NK-92 (cell line): Measurements from ENCODE around the gene CLDN5.
A peak's percentile ranks its signal among the peaks of the same experiment; 100 is the strongest.

Source experiments
- DNase-seq: peaks from one replicate; lab custom pipeline; 2025; ENCODE audit not compliant: unreplicated experiment; lab: John Stamatoyannopoulos, UW

Gene CLDN5

DNA sequence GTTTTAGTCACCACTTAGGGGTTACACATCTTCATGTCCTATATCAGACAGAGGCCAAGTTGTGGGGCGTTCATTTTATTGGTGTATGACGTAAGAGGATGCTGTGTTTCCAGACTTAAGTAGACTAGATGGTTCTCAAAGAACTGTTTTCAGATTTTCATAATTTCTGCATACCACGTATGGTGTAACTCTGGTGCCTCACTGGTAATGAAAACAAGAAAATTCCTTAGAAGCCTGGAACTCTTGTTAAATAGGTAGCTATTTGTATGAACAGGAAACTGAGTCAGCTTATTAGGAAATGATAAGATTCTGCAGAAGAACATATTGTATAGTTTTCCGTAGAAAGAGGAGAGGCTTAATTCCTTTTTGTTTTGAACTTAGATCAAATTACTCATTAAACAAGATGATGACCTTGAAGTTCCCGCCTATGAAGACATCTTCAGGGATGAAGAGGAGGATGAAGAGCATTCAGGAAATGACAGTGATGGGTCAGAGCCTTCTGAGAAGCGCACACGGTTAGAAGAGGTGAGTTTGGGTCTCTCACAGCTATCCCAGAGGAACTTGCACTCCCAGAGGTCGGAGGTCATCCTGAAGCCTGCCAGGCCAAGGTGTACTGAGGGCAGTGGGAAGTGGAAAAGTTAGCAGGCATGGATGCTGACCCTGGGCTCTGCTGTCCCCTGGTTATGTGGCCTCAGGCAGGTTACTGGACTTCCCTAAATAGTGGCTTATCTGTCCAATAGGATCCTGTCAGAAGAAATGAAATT, 40.5 kb downstream of the CLDN5 start:
- DNase-seq: no peak

- no peak for DNase-seq
Observed at GRCh38 chr22:19482297-19482696, 41.9 kb downstream of the CLDN5 start.

- DNase-seq: no peak
Observed at GRCh38 chr22:19480789-19481188, 43.4 kb downstream of the CLDN5 start.

- DNase-seq: no peak
Observed at GRCh38 chr22:19480173-19480568, 44.0 kb downstream of the CLDN5 start.

- peak; percentile 52 for DNase-seq
Observed at GRCh38 chr22:19479355-19480172, 44.6 kb downstream of the CLDN5 start, which contains the start of gene CDC45. Gene CDC45, plus strand, starts transcription at chr22:19479920. Its CDS starts 49 bp downstream, at chr22:19479969.

DNA sequence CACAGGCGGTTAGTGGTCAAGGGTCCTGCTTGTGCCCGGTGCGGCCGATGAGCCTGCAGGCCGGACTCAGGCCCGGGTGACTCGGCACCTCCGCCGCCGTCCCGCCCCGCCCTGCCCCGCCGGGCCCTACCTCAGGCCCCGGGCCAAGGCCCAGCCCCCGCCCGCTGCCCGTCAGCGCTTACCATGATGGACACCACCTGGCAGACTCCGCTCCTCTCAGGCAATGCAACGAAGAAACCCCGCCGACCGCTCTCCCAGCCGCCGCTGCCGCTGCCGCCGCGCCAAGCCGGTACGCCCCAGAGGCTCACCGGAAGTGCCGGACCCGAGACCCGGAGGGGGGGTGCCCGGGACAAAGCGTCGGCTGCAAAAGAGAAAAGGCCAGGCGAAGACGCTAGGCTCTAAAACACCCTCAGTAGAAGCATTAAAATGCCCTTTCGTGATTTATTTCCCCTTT, 45.3 kb downstream of the CLDN5 start, which contains the start of gene UFD1:
UFD1 (minus strand) TSS at position 293 of the 454 bp plus-strand sequence; CDS start at position 185, 108 bp downstream.
- DNase-seq: no peak

GRCh38 chr22:19478045-19478900, 45.9 kb downstream of the CLDN5 start:
- no peak for DNase-seq

DNA sequence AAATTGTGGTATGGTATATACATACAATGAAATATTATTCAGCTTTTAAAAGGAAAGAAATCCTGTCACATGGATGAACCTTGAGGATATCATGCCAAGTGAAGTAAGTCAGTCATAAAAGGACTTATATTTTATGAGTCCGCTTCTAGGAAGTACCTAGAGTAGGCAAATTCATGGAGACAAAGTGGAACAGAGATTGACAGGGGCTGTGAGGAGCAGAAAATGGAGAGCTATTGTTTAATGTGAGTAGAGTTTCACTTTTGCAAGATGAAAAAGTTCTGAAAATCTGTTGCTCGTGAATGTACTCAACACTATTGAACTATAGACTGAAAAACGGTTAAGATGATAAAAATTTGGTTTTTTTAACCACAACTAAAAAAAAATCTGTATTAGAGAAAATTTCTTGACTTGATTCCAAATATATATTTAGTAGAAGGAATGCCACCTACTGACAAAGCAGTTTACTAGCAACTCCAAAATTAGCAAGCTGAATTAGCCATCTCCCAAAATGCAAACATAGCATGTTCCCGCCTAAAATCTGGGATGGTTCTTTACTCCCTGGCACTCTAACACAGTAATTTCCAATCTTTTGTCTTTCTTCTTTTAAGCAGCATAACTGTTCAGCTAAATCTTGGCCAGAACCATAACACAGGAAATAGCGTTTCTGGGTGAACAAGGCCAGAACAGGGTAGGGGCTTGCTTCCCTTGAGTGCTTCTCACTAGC, 46.7 kb downstream of the CLDN5 start:
- DNase-seq: no peak

DNA sequence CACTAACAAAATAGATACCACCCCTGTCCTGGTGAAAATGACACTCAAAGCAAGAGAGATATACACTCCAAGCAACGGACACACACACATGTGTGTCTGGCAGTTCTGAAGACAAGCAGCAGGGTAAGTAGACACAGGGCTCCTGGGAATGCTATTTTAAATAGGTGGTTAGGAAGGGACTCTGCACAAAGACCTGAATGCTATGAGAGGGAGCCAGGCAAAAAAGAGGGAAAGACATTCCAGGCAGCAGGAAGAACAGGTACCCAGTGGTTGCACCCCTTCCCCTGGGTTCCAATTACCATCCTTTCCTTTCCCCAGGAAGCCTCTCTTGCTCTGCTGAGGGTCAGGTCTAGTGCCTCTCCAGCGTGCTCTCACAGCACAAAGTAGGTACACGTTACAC, 48.2 kb downstream of the CLDN5 start:
- no peak for DNase-seq

DNA sequence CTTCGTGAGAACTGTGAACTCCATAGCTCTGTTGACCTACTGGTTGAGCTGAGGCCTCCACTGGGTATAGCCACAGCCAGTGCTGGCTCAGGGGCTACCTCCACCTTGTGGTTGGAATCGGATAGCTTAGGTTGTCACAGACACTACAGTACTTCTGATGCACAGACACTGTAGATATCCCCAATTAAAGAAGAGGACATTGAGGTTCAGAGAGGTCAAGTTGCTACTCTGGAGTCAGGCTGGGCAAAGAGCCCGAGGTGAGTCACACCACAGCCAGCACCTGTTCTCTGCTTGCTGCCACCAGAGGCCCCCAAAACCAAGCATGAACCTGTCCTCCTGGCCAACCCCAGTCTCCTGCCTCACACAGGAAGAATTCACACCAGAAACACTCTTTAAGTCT, 50.6 kb downstream of the CLDN5 start:
- DNase-seq: no peak
